Mesenchymal stem cell (in vitro differentiated cells and primary cell): Measurements from ENCODE around the gene RBPJL.
A peak's percentile ranks its signal among the peaks of the same experiment; 100 is the strongest.

Source experiments
- DNase-seq: peaks from one replicate; pipeline ENCODE4 v3.0.0-alpha.2; 2013
- H2AFZ ChIP-seq: one replicate; pipeline ENCODE4 v1.6.1; 2013; ENCODE audit warnings: low read depth, mild to moderate bottlenecking, control low read depth, inconsistent platforms, low read length, moderate library complexity
- H2AK5ac ChIP-seq: 2 replicates; pipeline ENCODE4 v1.6.1; 2013; ENCODE audit warnings: low read length, moderate library complexity, mild to moderate bottlenecking, inconsistent platforms; ENCODE audit not compliant: severe bottlenecking
- H2BK120ac ChIP-seq: one replicate; pipeline ENCODE4 v1.6.1; 2013; ENCODE audit warnings: low read depth, mild to moderate bottlenecking, inconsistent platforms, low read length, moderate library complexity
- H2BK12ac ChIP-seq, 2 experiments: one replicate each; pipeline ENCODE4 v1.6.1; 2013; ENCODE audit warnings: inconsistent platforms in 2 of 2, low read length in 2 of 2, mild to moderate bottlenecking in 2 of 2, moderate library complexity in 2 of 2, control low read depth in 1 of 2
- H2BK15ac ChIP-seq: one replicate; pipeline ENCODE4 v1.6.1; 2013; ENCODE audit warnings: mild to moderate bottlenecking, low read depth, inconsistent platforms; ENCODE audit not compliant: poor library complexity, severe bottlenecking
- H2BK5ac ChIP-seq: 2 replicates; pipeline ENCODE4 v1.6.1; 2013; ENCODE audit warnings: low read depth, mild to moderate bottlenecking, low read length, control low read depth, inconsistent platforms; ENCODE audit not compliant: poor library complexity, severe bottlenecking
- H3K14ac ChIP-seq, 2 experiments: one replicate each; pipeline ENCODE4 v1.6.1; 2013; ENCODE audit warnings: inconsistent platforms in 2 of 2, low read length in 2 of 2, control low read depth in 1 of 2, mild to moderate bottlenecking in 1 of 2, moderate library complexity in 1 of 2
- H3K18ac ChIP-seq, 2 experiments: one replicate each; pipeline ENCODE4 v1.6.1; 2013; ENCODE audit warnings: inconsistent platforms in 2 of 2, low read length in 2 of 2, control low read depth in 1 of 2, low read depth in 1 of 2, mild to moderate bottlenecking in 1 of 2
- H3K23ac ChIP-seq, 2 experiments: one replicate each; pipeline ENCODE4 v1.6.1; 2013; ENCODE audit warnings: inconsistent platforms in 2 of 2, low read length in 2 of 2, mild to moderate bottlenecking in 2 of 2, moderate library complexity in 2 of 2, control low read depth in 1 of 2
- H3K27ac ChIP-seq: 2 replicates; pipeline ENCODE4 v1.5.1; 2013; ENCODE audit warnings: mild to moderate bottlenecking, moderate library complexity, low read length, control low read depth, inconsistent platforms; ENCODE audit not compliant: poor library complexity, severe bottlenecking
- H3K27me3 ChIP-seq, 2 experiments: 2 replicates each; pipeline versions ENCODE4 v1.6.1 to v1.7.0; 2013; ENCODE audit warnings: low read length in 2 of 2, mild to moderate bottlenecking in 2 of 2, moderate library complexity in 2 of 2, control low read depth in 1 of 2, inconsistent platforms in 1 of 2; ENCODE audit not compliant: control insufficient read depth in 1 of 2, insufficient read depth in 1 of 2
- H3K36me3 ChIP-seq, 2 experiments: 2 replicates each; pipeline versions ENCODE4 v1.6.1 to v1.7.0; 2013; ENCODE audit warnings: low read length in 2 of 2, control low read depth in 1 of 2, inconsistent platforms in 1 of 2, low read depth in 1 of 2, mild to moderate bottlenecking in 1 of 2; ENCODE audit not compliant: insufficient read depth in 2 of 2, control insufficient read depth in 1 of 2
- H3K4ac ChIP-seq, 2 experiments: one replicate each; pipeline ENCODE4 v1.6.1; 2013; ENCODE audit warnings: inconsistent platforms in 2 of 2, low read length in 2 of 2, mild to moderate bottlenecking in 2 of 2, moderate library complexity in 2 of 2, control low read depth in 1 of 2, low read depth in 1 of 2
- H3K4me1 ChIP-seq: 2 replicates; pipeline ENCODE4 v1.6.1; 2013; ENCODE audit warnings: low read depth, low read length, control low read depth; ENCODE audit not compliant: control insufficient read depth, insufficient read depth
- H3K4me2 ChIP-seq: 2 replicates; pipeline ENCODE4 v1.6.1; 2013; ENCODE audit warnings: low read length, mild to moderate bottlenecking, inconsistent platforms; ENCODE audit not compliant: poor library complexity, severe bottlenecking
- H3K4me3 ChIP-seq, 2 experiments: 2 replicates each; pipeline versions ENCODE4 v1.5.1 to v1.7.0; 2013; ENCODE audit warnings: low read length in 2 of 2, mild to moderate bottlenecking in 2 of 2, control low read depth in 1 of 2, low read depth in 1 of 2; ENCODE audit not compliant: insufficient read depth in 1 of 2
- H3K79me1 ChIP-seq: replicated peaks from 2 replicates; pipeline ENCODE4 v1.6.1; 2013; ENCODE audit warnings: mild to moderate bottlenecking, control low read depth, low read length, inconsistent platforms; ENCODE audit not compliant: poor library complexity, severe bottlenecking
- H3K9ac ChIP-seq: 2 replicates; pipeline ENCODE4 v1.7.0; 2013; ENCODE audit warnings: mild to moderate bottlenecking, low read length, moderate library complexity
- H3K9me3 ChIP-seq: 2 replicates; pipeline ENCODE4 v1.7.0; 2013; ENCODE audit warnings: mild to moderate bottlenecking, low read length; ENCODE audit not compliant: control insufficient read depth
- H4K8ac ChIP-seq: one replicate; pipeline ENCODE4 v1.6.1; 2013; ENCODE audit warnings: inconsistent platforms, mild to moderate bottlenecking, low read length, moderate library complexity
- H4K91ac ChIP-seq: one replicate; pipeline ENCODE4 v1.6.1; 2013; ENCODE audit warnings: mild to moderate bottlenecking, low read length, inconsistent platforms
- WGBS: methylation state at CpG from one replicate; pipeline ENCODE4 v1.1.7; 2013; ENCODE audit warnings: mixed read lengths; 5-methylcytosine and 5-hydroxymethylcytosine counted together

Gene RBPJL

DNA sequence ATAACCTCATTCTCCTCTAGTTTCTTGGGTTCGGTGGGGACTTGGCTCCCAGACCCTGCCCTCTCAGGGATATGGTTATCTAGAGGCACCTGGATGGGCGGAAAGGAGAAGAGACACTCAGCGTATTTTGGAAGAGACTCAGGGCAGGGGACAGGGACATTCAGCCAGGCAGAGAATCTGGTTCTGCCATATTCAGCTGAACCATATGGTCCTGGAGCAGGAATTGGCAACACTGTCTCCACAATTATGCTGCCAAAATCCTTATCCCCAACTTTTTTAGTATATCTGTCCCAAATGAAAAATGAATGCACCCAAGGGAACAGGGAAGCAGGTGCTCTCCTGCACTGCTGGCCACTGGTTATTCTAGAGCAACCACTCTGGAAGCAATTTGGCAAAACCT is 23.8 kb downstream of the RBPJL start:
- no peak overlapping the region for H4K91ac ChIP-seq
- WGBS: 97% methylated on average over 3 of the region's 3 CpGs

DNA sequence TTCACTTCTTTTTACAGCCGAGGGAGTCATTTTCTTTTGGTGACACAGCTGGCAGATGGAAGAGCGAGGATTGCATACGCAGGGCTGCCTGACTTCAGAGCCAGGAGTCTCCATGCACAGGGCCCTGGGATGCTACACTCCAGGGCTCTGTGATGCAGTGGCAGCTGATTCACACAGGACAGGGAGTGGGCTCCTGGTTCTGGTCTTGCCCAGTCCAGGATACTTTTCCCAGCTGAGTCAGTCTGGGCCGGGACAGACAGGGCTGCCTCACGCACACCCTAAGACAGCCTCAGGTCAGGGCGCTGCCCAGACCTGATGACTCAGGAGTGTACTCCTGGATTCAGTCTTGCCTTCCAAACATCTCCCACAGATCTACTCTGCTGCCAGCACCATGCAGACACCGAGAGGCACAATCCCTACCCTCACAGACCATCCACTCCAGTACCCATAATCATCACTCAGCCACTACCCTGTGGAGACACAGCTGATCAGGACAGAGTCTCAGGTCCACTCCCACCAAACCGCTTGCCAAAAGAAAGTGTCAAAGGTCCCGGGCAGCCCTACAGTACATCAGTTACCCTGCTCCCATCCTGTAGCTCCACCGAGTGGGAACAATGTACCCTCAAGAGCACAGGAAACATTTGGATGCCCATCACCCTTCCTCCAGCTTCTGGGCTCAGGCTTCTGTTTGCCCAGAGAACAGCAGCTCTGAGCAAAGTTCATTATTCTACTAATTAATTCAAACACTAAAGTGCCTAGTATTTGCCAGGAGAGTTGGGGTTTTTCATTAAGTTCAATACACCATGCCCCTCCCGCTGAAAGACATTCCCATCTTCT is 30.1 kb downstream of the RBPJL start:
- Histone ChIP-seq H3K23ac (peak overlapping the region in 1 of 2 experiments; percentile 16), H3K14ac (peak overlapping the region in 1 of 2 experiments; percentile 78), H3K27me3 (no peaks in the 10 kb centered on the region), H2BK120ac (peak overlapping the region; percentile 73), H3K27ac (peak overlapping the region; percentile 97), H2BK12ac (peak overlapping the region; percentile 68 to 83), H2AK5ac (peak overlapping the region; percentile 93), H2BK15ac (peak overlapping the region; percentile 13), H2BK5ac (peak overlapping the region; percentile 79), H3K18ac (peak overlapping the region; percentile 67 to 86), H2AFZ (no peak overlapping the region), H4K8ac (peak overlapping the region; percentile 76), H3K79me1 (peaks cover 7% of the 10 kb centered on the region), H3K4me2 (peak overlapping the region; percentile 9), H3K36me3 (peaks cover 46 to 48% of the 10 kb centered on the region in 2 experiments), H4K91ac (peak overlapping the region; percentile 41), H3K4ac (peak overlapping the region in 1 of 2 experiments; percentile 47), H3K4me3 (no peak overlapping the region), H3K9ac (peak overlapping the region; percentile 74), H3K9me3 (no peaks in the 10 kb centered on the region), H3K4me1 (peaks cover 48% of the 10 kb centered on the region)
- 54% methylated on average over 11 of the region's 11 CpGs for WGBS
- DNase-seq: peak; percentile 92

More for the DNA sequence above, 23.8 kb downstream of the RBPJL start:
- peaks cover 30% of the 10 kb centered on the region for H3K79me1 ChIP-seq
- no peak for DNase-seq
- peaks cover 19% of the 10 kb centered on the region for H3K4me1 ChIP-seq
- no peak overlapping the region for H3K4me3 ChIP-seq
- H4K8ac ChIP-seq: no peak overlapping the region
- H2BK12ac ChIP-seq: no peak overlapping the region
- no peak overlapping the region for H3K4ac ChIP-seq
- H2BK15ac ChIP-seq: no peak overlapping the region
- no peak overlapping the region for H2BK120ac ChIP-seq
- peak overlapping the region; percentile 15 for H2AK5ac ChIP-seq
- no peak overlapping the region for H3K23ac ChIP-seq
- H3K27ac ChIP-seq: no peak overlapping the region
- H3K9ac ChIP-seq: no peak overlapping the region
- H3K27me3 ChIP-seq: no peaks in the 10 kb centered on the region
- no peak overlapping the region for H2BK5ac ChIP-seq
- no peak overlapping the region for H3K18ac ChIP-seq
- no peak overlapping the region for H3K4me2 ChIP-seq
- no peak overlapping the region for H3K14ac ChIP-seq
- no peaks in the 10 kb centered on the region for H3K9me3 ChIP-seq
- H3K36me3 ChIP-seq: peaks cover 65 to 84% of the 10 kb centered on the region in 2 experiments
- no peak overlapping the region for H2AFZ ChIP-seq

DNA sequence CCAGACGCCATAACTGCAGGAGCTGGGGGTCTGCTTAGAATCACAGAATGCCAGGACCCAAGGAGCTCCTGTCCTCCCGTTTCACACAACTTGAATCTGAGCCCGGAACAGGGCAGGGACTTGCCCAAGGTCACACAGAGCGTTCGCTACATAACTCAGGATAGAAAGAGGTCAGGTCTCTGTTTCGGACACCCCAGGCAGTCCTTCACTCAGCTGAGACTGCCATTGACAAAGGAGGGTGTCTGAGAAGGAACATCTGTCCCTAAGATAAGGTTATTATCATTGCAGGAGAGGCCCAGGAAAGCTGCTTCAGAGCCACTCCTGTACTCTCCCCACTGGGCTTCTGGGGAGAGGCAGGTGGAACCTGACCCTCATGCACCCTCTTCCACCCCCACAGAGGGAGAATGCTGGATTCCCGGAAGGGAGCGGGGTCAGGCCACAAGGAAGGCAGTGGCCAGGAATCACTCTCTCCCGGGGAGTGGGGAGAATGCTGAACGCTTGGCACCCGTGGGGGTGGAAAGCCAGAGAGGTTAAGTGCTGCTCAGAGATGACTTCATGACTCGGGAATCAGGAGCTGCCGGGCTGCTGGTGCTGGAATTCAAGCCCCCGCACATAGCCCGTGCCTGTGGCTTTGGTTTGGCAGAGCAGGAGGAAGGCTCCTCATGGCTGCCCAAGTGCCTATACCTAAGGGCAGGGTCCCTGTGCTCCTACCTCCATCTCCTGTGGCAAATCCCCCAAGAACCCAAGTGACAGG is 30.9 kb downstream of the RBPJL start:
- no peak overlapping the region for H3K23ac ChIP-seq
- peak overlapping the region in 1 of 2 experiments; percentile 40 for H3K4ac ChIP-seq
- H4K91ac ChIP-seq: peak overlapping the region; percentile 23
- peak overlapping the region; percentile 68 to 82 for H2BK12ac ChIP-seq
- peak; percentile 89 for DNase-seq
- peaks cover 56% of the 10 kb centered on the region for H3K4me1 ChIP-seq
- peak overlapping the region; percentile 98 for H2BK5ac ChIP-seq
- H3K9ac ChIP-seq: peak overlapping the region; percentile 74
- H2BK15ac ChIP-seq: no peak overlapping the region
- H4K8ac ChIP-seq: peak overlapping the region; percentile 2
- 12% methylated on average over 15 of the region's 15 CpGs for WGBS
- no peaks in the 10 kb centered on the region for H3K9me3 ChIP-seq
- peak overlapping the region; percentile 72 to 86 for H3K18ac ChIP-seq
- no peak overlapping the region for H3K4me3 ChIP-seq
- peaks cover 40 to 44% of the 10 kb centered on the region in 2 experiments for H3K36me3 ChIP-seq
- H3K14ac ChIP-seq: no peak overlapping the region
- H3K27me3 ChIP-seq: no peaks in the 10 kb centered on the region
- H2AFZ ChIP-seq: no peak overlapping the region
- peak overlapping the region; percentile 97 for H3K27ac ChIP-seq
- peak overlapping the region; percentile 73 for H2BK120ac ChIP-seq
- peaks cover 6% of the 10 kb centered on the region for H3K79me1 ChIP-seq
- H2AK5ac ChIP-seq: peak overlapping the region; percentile 100
- H3K4me2 ChIP-seq: no peak overlapping the region
